H1 (cell line): Measurements from ENCODE around the gene RAB3GAP2. TPM values are rescaled to one million over a fixed set of nuclear protein-coding genes. Genes with fewer than 3 reads are reported as not detected.

Experiments used
- CBX8 ChIP-seq: fragments of 300-800, 300-1000 bp; sonication (generic); IDR thresholded peaks from 2 replicates; pipeline ENCODE4 v1.7.1; 2016; ENCODE audit warnings: low read depth, low read length, borderline replicate concordance
- CHD1 ChIP-seq: IDR thresholded peaks from 2 replicates; pipeline ENCODE4 v1.6.1; 2012; ENCODE audit warnings: low read depth, low read length, improper control_type of control experiment
- CHD7 ChIP-seq: fragments of 300-600 bp; sonication (generic); IDR thresholded peaks from 2 replicates; pipeline ENCODE4 v1.7.1; 2012; ENCODE audit warnings: low read length, moderate library complexity, mild to moderate bottlenecking, inconsistent platforms; ENCODE audit not compliant: insufficient replicate concordance
- CTBP2 ChIP-seq: IDR thresholded peaks from 2 replicates; pipeline ENCODE4 v1.7.0; 2011; ENCODE audit warnings: borderline replicate concordance, mild to moderate bottlenecking, moderate library complexity, mixed read lengths, low read length; ENCODE audit not compliant: insufficient read depth, insufficient read length
- EGR1 ChIP-seq: IDR thresholded peaks from 2 replicates; pipeline ENCODE4 v1.6.1; 2011; ENCODE audit warnings: low read depth, low read length, borderline replicate concordance
- JUND ChIP-seq: IDR thresholded peaks from 2 replicates; pipeline ENCODE4 v1.6.1; 2011; ENCODE audit warnings: mild to moderate bottlenecking, improper control_type of control experiment, low read length
- PHF8 ChIP-seq: fragments of 200-600 bp; sonication (generic); conservative IDR thresholded peaks from 2 replicates; pipeline ENCODE4 v1.7.1; 2012; ENCODE audit warnings: low read depth, mild to moderate bottlenecking, inconsistent platforms, low read length, moderate library complexity
- POLR2A ChIP-seq, 2 experiments: IDR thresholded peaks; 1 replicate in 1 of 2; 2 replicates in 1 of 2; pipeline ENCODE4 v1.6.1; 2011; ENCODE audit warnings: low read depth in 2 of 2, low read length in 2 of 2, mild to moderate bottlenecking in 2 of 2; ENCODE audit errors: control extremely low read depth in 1 of 2
- TAF1 ChIP-seq: IDR thresholded peaks from 2 replicates; pipeline ENCODE4 v1.6.1; 2011; ENCODE audit warnings: mild to moderate bottlenecking, low read depth, low read length
- ZNF274 ChIP-seq: IDR thresholded peaks from 2 replicates; pipeline ENCODE4 v1.7.0; 2012; ENCODE audit warnings: low read length, borderline replicate concordance; ENCODE audit errors: extremely low read depth
- polyA plus RNA-seq, 7 experiments: library from polyadenylated mRNA; depleted of rRNA in 3 of 7; stranded (reverse) in 5 of 7; unstranded in 2 of 7; fragments of >200 nt in 5 of 7; fragments of 200-250 nt in 2 of 7; gene quantifications; 1 replicate in 5 of 7; 2 replicates in 1 of 7; 4 replicates in 1 of 7; pipeline versions ENCODE4 v1.2.1 to v1.2.3, GENCODE V29; 2011 to 2013; ENCODE audit warnings: missing spikeins in 2 of 7, mixed read lengths in 2 of 7
- total RNA-seq: library from RNA; stranded (reverse); fragmentation: NEBNext Ultra II Directional; extraction: Animal tissue kit (Norgen Biotek cat#: 25700); gene quantifications from 2 replicates; pipeline ENCODE4 v1.2.1, GENCODE V29; 2021

RAB3GAP2 gene
- total and polyA plus RNA-seq, 2 of the 8 experiments (the other 6 are each of a cell fraction or from before 2014, with no cell fraction given): 19.7 to 52.7 TPM

GRCh38 chr1:220137019-220137786, 135.1 kb downstream of the RAB3GAP2 start (continued):
- TF ChIP-seq CHD7: no peak
- no peak for TF ChIP-seq TAF1
- TF ChIP-seq ZNF274: no peak
- TF ChIP-seq JUND: no peak
- TF ChIP-seq CTBP2: no peak
- TF ChIP-seq CHD1: no peak
- TF ChIP-seq PHF8: no peak
- TF ChIP-seq CBX8: no peak
- TF ChIP-seq POLR2A (IDR thresholded peaks at IDR 0.05; ENCODE audit: control extremely low read depth in 1 of 2, low read depth in 2 of 2, low read length in 2 of 2): no peak
- TF ChIP-seq EGR1: no peak
